ENCODE measurements around the gene GLDC. TPM values are rescaled to one million over a fixed set of nuclear protein-coding genes. Genes with fewer than 3 reads are reported as not detected.

The GLDC gene
- total RNA-seq, 1 experiment from 2014 or later, result 145 TPM

GRCh38 chr9:6498982-6499381 lies 146.5 kb downstream of the GLDC start:
- no peaks in the 10 kb centered on the region for H3K4me1 Mint-ChIP-seq
- CTCF ChIA-PET, result no interaction called here

DNA sequence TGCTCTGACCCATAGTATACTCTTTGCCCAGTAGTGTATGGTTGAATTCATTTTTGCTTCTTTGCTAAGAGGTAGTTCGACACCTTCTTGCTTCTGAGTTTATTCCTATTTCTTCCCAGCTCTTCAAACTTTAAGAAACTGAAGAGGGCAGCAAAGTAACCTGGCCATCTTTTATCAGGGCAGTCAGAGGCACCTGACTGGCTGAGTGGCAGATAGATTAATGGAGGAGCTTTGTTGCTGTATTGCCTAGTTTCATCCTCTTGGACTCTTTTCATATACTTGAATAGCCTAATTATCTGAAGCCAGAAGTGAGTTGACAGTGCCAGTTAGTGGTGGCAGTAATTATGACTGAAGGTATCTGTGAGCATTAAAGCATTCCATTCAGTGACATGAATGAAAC lies 150.1 kb downstream of the GLDC start:
- no peaks in the 10 kb centered on the region for H3K27me3 Mint-ChIP-seq (ENCODE audit: low read depth)
- peaks cover 29% of the 10 kb centered on the region for H3K36me3 Mint-ChIP-seq
- no peaks in the 10 kb centered on the region for H3K4me1 Mint-ChIP-seq
- no peak for DNase-seq (ENCODE audit: low spot score)
- ATAC-seq, result peak; percentile 61
- no peak overlapping the region for H3K4me3 Mint-ChIP-seq
- H3K9me3 Mint-ChIP-seq, result no peaks in the 10 kb centered on the region
- H3K27ac Mint-ChIP-seq, result no peak overlapping the region
- CTCF ChIA-PET, result interaction anchor here (0.5 to 0.9 kb wide), 4 partner anchors 16 to 89 kb away, joined by 3 to 4 read pairs (median 3); partner anchors contain the start of gene UHRF2
- POLR2A ChIA-PET, result no interaction called here
- TF ChIP-seq SOX15 (CRISPR knock-in tag; IDR thresholded peaks at IDR 0.05) (no peak), ZNF416 (CRISPR knock-in tag; IDR thresholded peaks at IDR 0.05) (no peak), ZNF671 (CRISPR knock-in tag; IDR thresholded peaks at IDR 0.05) (no peak), NR3C1 (CRISPR knock-in tag; conservative IDR thresholded peaks at IDR 0.05; ENCODE audit: low read depth) (no peak), HMGA2 (CRISPR knock-in tag; IDR thresholded peaks at IDR 0.05) (no peak)

More at GRCh38 chr9:6498982-6499381, 146.5 kb downstream of the GLDC start:
- TF ChIP-seq STAT6 (CRISPR knock-in tag; conservative IDR thresholded peaks at IDR 0.05; ENCODE audit: low read depth) (no peak), CREM (CRISPR knock-in tag; IDR thresholded peaks at IDR 0.05) (no peak)
- no peaks in the 10 kb centered on the region for H3K27me3 Mint-ChIP-seq (ENCODE audit: low read depth)
- POLR2A ChIA-PET, result no interaction called here
- H3K9me3 Mint-ChIP-seq, result no peaks in the 10 kb centered on the region
- no peak overlapping the region for H3K27ac Mint-ChIP-seq
- ATAC-seq, result no peak
- no peak for DNase-seq (ENCODE audit: low spot score)
- no peak overlapping the region for H3K4me3 Mint-ChIP-seq
- peaks cover 34% of the 10 kb centered on the region for H3K36me3 Mint-ChIP-seq

DNA sequence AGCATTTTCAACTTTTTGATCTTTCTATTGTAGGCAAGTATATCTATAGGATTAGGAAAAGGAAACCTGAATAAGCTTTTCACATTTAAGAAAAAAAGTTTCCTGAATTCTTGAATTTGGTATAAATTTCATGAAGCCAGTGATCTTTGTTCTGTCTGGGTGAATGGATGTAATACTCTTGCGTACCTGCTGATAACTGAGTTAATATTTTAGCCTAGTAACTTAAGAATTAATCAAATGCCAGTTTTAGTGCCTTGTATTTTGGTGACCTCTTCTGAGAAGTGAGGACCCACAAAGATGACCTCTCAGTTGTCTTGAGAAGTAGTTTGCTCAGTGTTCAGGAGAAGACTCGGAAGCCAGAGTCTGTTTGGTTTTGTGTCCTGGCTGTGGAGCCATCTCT lies 154.7 kb downstream of the GLDC start:
- Mint-ChIP-seq H3K27ac (no peak overlapping the region), H3K4me1 (no peaks in the 10 kb centered on the region), H3K9me3 (no peaks in the 10 kb centered on the region), H3K4me3 (no peak overlapping the region), H3K36me3 (peaks cover 17% of the 10 kb centered on the region), H3K27me3 (ENCODE audit: low read depth) (no peaks in the 10 kb centered on the region)
- ATAC-seq, result no peak
- CTCF ChIA-PET, result no interaction called here
- POLR2A ChIA-PET, result no interaction called here
- DNase-seq (ENCODE audit: low spot score), result no peak
- TF ChIP-seq TP53 (CRISPR knock-in tag; IDR thresholded peaks at IDR 0.05) (no peak), ZNF671 (CRISPR knock-in tag; IDR thresholded peaks at IDR 0.05) (no peak), NFE2L1 (CRISPR knock-in tag; IDR thresholded peaks at IDR 0.05) (no peak), ZNF396 (CRISPR knock-in tag; IDR thresholded peaks at IDR 0.05; ENCODE audit: borderline replicate concordance) (no peak), SMAD4 (CRISPR knock-in tag; IDR thresholded peaks at IDR 0.05) (no peak), STAT6 (CRISPR knock-in tag; conservative IDR thresholded peaks at IDR 0.05; ENCODE audit: low read depth) (no peak), TEAD4 (CRISPR knock-in tag; IDR thresholded peaks at IDR 0.05) (no peak), MAX (CRISPR knock-in tag; IDR thresholded peaks at IDR 0.05) (no peak), ZBTB43 (CRISPR knock-in tag; IDR thresholded peaks at IDR 0.05) (no peak), ZBTB21 (CRISPR knock-in tag; IDR thresholded peaks at IDR 0.05; ENCODE audit: borderline replicate concordance) (no peak)
- TF ChIP-seq, protein P1, sequence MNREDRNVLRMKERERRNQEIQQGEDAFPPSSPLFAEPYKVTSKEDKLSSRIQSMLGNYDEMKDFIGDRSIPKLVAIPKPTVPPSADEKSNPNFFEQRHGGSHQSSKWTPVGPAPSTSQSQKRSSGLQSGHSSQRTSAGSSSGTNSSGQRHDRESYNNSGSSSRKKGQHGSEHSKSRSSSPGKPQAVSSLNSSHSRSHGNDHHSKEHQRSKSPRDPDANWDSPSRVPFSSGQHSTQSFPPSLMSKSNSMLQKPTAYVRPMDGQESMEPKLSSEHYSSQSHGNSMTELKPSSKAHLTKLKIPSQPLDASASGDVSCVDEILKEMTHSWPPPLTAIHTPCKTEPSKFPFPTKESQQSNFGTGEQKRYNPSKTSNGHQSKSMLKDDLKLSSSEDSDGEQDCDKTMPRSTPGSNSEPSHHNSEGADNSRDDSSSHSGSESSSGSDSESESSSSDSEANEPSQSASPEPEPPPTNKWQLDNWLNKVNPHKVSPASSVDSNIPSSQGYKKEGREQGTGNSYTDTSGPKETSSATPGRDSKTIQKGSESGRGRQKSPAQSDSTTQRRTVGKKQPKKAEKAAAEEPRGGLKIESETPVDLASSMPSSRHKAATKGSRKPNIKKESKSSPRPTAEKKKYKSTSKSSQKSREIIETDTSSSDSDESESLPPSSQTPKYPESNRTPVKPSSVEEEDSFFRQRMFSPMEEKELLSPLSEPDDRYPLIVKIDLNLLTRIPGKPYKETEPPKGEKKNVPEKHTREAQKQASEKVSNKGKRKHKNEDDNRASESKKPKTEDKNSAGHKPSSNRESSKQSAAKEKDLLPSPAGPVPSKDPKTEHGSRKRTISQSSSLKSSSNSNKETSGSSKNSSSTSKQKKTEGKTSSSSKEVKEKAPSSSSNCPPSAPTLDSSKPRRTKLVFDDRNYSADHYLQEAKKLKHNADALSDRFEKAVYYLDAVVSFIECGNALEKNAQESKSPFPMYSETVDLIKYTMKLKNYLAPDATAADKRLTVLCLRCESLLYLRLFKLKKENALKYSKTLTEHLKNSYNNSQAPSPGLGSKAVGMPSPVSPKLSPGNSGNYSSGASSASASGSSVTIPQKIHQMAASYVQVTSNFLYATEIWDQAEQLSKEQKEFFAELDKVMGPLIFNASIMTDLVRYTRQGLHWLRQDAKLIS (CRISPR knock-in tag; IDR thresholded peaks at IDR 0.05; ENCODE audit: borderline replicate concordance), result no peak
- TF ChIP-seq, protein P2, sequence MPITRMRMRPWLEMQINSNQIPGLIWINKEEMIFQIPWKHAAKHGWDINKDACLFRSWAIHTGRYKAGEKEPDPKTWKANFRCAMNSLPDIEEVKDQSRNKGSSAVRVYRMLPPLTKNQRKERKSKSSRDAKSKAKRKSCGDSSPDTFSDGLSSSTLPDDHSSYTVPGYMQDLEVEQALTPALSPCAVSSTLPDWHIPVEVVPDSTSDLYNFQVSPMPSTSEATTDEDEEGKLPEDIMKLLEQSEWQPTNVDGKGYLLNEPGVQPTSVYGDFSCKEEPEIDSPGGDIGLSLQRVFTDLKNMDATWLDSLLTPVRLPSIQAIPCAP (CRISPR knock-in tag; IDR thresholded peaks at IDR 0.05), result no peak
- TF ChIP-seq, protein P3, sequence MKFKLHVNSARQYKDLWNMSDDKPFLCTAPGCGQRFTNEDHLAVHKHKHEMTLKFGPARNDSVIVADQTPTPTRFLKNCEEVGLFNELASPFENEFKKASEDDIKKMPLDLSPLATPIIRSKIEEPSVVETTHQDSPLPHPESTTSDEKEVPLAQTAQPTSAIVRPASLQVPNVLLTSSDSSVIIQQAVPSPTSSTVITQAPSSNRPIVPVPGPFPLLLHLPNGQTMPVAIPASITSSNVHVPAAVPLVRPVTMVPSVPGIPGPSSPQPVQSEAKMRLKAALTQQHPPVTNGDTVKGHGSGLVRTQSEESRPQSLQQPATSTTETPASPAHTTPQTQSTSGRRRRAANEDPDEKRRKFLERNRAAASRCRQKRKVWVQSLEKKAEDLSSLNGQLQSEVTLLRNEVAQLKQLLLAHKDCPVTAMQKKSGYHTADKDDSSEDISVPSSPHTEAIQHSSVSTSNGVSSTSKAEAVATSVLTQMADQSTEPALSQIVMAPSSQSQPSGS (CRISPR knock-in tag; IDR thresholded peaks at IDR 0.05; ENCODE audit: borderline replicate concordance, low read depth), result no peak

All from WTC11 (cell line).